ENCODE data around the gene CELA2A. TPM values are rescaled to one million over a fixed set of nuclear protein-coding genes. Genes with fewer than 3 reads are reported as not detected.

CELA2A gene
- polyA plus RNA-seq, 1 of the 3 experiments (the other 2 are of a cell fraction): not detected

DNA sequence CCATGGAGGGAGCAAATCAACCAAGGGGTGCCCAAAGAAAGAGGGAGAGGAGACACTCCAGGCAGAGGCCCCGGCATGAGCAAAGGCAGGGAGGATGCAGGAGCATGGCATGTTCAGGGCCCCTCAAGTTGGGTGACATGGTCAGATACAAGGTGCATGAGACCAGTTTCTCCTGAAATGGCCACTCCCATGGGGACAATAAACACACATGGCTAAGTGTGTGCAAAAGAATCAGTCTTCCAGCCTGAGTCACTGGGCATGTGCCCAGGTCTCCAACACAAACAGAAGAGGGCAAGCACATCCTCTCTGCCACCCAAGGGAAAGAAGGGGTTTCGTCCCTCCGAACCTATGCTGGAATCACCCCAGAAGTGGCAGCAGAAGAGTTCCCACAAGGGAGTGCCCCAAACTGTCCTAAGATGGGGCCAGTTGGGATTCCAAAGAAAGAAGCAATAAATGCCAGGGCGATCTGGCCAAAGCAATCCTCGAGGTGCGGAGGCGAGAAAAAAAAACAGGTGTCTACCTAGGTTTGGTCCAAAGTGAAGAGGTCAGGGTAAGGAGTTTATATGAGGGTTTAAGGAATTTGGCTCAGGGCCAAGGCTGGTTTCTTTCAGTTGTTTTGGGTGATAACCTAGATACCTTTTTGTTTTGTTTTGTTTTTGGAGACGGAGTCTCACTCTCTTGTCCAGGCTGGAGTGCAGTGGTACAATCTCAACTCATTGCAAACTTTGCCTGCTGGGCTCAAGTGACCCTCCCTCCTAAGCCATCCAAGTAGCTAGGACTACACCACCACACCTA, 54.3 kb downstream of the CELA2A start:
- CTCF ChIA-PET: no interaction called here
- DNase-seq: no peak
- WGBS (ENCODE audit: low lambda C conversion rate): 95% methylated on average over 8 of the region's 8 CpGs

DNA sequence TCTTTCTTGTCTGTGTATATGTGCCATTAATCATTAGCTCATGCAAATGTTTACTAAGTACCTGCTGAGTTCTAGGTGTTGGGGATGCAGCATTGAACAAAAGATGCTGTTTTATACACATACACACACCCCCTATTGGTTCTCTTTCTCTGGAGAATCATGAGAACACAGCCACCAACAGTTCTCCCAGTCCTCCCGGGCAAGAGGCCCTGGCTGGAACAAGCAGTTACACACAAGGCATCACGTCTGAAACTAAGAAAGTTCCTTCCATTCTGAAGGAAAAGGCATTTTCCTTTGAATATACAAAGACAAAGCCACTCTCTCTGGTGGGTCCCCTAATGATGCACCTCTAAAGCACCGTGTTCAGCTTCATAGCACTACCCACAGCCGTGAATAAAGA, 56.7 kb downstream of the CELA2A start:
- Histone ChIP-seq H3K4me3 (ENCODE audit: low read depth in 2 of 2, low read length in 1 of 2) (no peak overlapping the region), H3K4me1 (ENCODE audit: control insufficient read depth in 1 of 2, insufficient read depth in 2 of 2, low read depth in 1 of 2, low read length in 1 of 2) (peaks cover 0 to 3% of the 10 kb centered on the region in 2 experiments; a peak in 1 of 4 replicates), H3K79me2 (ENCODE audit: insufficient read depth) (no peaks in the 10 kb centered on the region), H3K27me3 (ENCODE audit: insufficient read depth) (no peaks in the 10 kb centered on the region), H3K9me2 (no peaks in the 10 kb centered on the region), H3K36me3 (replicated peaks in 1 of 2; ENCODE audit: control insufficient read depth in 1 of 2, insufficient read depth in 2 of 2, low read length in 1 of 2) (peaks cover 0 to 2% of the 10 kb centered on the region in 2 experiments), H2AFZ (ENCODE audit: low read depth) (no peak overlapping the region), H3F3A (replicated peaks; ENCODE audit: insufficient read depth) (no peaks in the 10 kb centered on the region), H3K9me3 (no peaks in the 10 kb centered on the region), H3K27ac (ENCODE audit: low read depth in 2 of 2, low read length in 1 of 2) (no peak overlapping the region), H3K9ac (no peak overlapping the region), H4K20me1 (ENCODE audit: insufficient read depth) (no peaks in the 10 kb centered on the region), H3K4me2 (no peak overlapping the region)
- DNase-seq: no peak
- ChIA-PET POLR2A (no interaction called here), CTCF (interaction anchor here (2.5 kb wide), 1 partner anchor 12 kb away, joined by 10 read pairs; no protein-coding TSS in a partner anchor)
- WGBS (ENCODE audit: low lambda C conversion rate): 80% methylated on average over 3 of the region's 4 CpGs
- TF ChIP-seq EZH2phosphoT487 (IDR thresholded peaks at IDR 0.05; ENCODE audit: borderline replicate concordance, low read depth) (no peak), EP300 (IDR thresholded peaks at IDR 0.05; ENCODE audit: borderline replicate concordance in 1 of 2, low read depth in 1 of 2, low read length in 1 of 2) (no peak), RXRA (IDR thresholded peaks at IDR 0.05; ENCODE audit: borderline replicate concordance, low read depth) (no peak), RAD21 (IDR thresholded peaks at IDR 0.05; ENCODE audit: low read length) (no peak)
- TF ChIP-seq, protein P1, sequence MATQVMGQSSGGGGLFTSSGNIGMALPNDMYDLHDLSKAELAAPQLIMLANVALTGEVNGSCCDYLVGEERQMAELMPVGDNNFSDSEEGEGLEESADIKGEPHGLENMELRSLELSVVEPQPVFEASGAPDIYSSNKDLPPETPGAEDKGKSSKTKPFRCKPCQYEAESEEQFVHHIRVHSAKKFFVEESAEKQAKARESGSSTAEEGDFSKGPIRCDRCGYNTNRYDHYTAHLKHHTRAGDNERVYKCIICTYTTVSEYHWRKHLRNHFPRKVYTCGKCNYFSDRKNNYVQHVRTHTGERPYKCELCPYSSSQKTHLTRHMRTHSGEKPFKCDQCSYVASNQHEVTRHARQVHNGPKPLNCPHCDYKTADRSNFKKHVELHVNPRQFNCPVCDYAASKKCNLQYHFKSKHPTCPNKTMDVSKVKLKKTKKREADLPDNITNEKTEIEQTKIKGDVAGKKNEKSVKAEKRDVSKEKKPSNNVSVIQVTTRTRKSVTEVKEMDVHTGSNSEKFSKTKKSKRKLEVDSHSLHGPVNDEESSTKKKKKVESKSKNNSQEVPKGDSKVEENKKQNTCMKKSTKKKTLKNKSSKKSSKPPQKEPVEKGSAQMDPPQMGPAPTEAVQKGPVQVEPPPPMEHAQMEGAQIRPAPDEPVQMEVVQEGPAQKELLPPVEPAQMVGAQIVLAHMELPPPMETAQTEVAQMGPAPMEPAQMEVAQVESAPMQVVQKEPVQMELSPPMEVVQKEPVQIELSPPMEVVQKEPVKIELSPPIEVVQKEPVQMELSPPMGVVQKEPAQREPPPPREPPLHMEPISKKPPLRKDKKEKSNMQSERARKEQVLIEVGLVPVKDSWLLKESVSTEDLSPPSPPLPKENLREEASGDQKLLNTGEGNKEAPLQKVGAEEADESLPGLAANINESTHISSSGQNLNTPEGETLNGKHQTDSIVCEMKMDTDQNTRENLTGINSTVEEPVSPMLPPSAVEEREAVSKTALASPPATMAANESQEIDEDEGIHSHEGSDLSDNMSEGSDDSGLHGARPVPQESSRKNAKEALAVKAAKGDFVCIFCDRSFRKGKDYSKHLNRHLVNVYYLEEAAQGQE (IDR thresholded peaks at IDR 0.05; ENCODE audit: low read depth, low read length): no peak
- TF ChIP-seq, protein P2, sequence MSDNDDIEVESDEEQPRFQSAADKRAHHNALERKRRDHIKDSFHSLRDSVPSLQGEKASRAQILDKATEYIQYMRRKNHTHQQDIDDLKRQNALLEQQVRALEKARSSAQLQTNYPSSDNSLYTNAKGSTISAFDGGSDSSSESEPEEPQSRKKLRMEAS (IDR thresholded peaks at IDR 0.05; ENCODE audit: low read depth): no peak
- TF ChIP-seq, protein P3, sequence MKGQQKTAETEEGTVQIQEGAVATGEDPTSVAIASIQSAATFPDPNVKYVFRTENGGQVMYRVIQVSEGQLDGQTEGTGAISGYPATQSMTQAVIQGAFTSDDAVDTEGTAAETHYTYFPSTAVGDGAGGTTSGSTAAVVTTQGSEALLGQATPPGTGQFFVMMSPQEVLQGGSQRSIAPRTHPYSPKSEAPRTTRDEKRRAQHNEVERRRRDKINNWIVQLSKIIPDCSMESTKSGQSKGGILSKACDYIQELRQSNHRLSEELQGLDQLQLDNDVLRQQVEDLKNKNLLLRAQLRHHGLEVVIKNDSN (IDR thresholded peaks at IDR 0.05; ENCODE audit: borderline replicate concordance, low read depth): no peak

More for the DNA sequence above, 54.3 kb downstream of the CELA2A start:
- peaks cover 0 to 7% of the 10 kb centered on the region in 2 experiments for H3K36me3 ChIP-seq (replicated peaks in 1 of 2; ENCODE audit: control insufficient read depth in 1 of 2, insufficient read depth in 2 of 2, low read length in 1 of 2)
- no peaks in the 10 kb centered on the region for H3K4me1 ChIP-seq (ENCODE audit: control insufficient read depth in 1 of 2, insufficient read depth in 2 of 2, low read depth in 1 of 2, low read length in 1 of 2)
- no peaks in the 10 kb centered on the region for H3K9me3 ChIP-seq
- POLR2A ChIA-PET: no interaction called here
- no peaks in the 10 kb centered on the region for H3F3A ChIP-seq (replicated peaks; ENCODE audit: insufficient read depth)
- no peak overlapping the region for H3K4me3 ChIP-seq (ENCODE audit: low read depth in 2 of 2, low read length in 1 of 2)
- no peaks in the 10 kb centered on the region for H3K79me2 ChIP-seq (ENCODE audit: insufficient read depth)
- no peak overlapping the region for H2AFZ ChIP-seq (ENCODE audit: low read depth)
- H3K9ac ChIP-seq: no peak overlapping the region
- TF ChIP-seq, protein P3 (IDR thresholded peaks at IDR 0.05; ENCODE audit: borderline replicate concordance, low read depth): no peak
- no peak for TF ChIP-seq TCF12 (IDR thresholded peaks at IDR 0.05)
- no peak for TF ChIP-seq MEF2A (IDR thresholded peaks at IDR 0.05; ENCODE audit: borderline replicate concordance, low read depth)
- TF ChIP-seq NRF1 (IDR thresholded peaks at IDR 0.05; ENCODE audit: low read depth, low read length): no peak
- TF ChIP-seq CHD2 (IDR thresholded peaks at IDR 0.05; ENCODE audit: low read length, partially characterized antibody): no peak
- no peak for TF ChIP-seq TEAD4 (IDR thresholded peaks at IDR 0.05; ENCODE audit: borderline replicate concordance, insufficient read depth)
- no peak for TF ChIP-seq RXRA (IDR thresholded peaks at IDR 0.05; ENCODE audit: borderline replicate concordance, low read depth)
- TF ChIP-seq, protein P4, sequence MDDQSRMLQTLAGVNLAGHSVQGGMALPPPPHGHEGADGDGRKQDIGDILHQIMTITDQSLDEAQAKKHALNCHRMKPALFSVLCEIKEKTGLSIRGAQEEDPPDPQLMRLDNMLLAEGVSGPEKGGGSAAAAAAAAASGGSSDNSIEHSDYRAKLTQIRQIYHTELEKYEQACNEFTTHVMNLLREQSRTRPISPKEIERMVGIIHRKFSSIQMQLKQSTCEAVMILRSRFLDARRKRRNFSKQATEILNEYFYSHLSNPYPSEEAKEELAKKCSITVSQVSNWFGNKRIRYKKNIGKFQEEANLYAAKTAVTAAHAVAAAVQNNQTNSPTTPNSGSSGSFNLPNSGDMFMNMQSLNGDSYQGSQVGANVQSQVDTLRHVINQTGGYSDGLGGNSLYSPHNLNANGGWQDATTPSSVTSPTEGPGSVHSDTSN (IDR thresholded peaks at IDR 0.05): no peak
- no peak for TF ChIP-seq EZH2phosphoT487 (IDR thresholded peaks at IDR 0.05; ENCODE audit: borderline replicate concordance, low read depth)
- TF ChIP-seq, protein P5, sequence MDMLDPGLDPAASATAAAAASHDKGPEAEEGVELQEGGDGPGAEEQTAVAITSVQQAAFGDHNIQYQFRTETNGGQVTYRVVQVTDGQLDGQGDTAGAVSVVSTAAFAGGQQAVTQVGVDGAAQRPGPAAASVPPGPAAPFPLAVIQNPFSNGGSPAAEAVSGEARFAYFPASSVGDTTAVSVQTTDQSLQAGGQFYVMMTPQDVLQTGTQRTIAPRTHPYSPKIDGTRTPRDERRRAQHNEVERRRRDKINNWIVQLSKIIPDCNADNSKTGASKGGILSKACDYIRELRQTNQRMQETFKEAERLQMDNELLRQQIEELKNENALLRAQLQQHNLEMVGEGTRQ (IDR thresholded peaks at IDR 0.05; ENCODE audit: borderline replicate concordance, low read depth, low read length): no peak
- no peak for TF ChIP-seq SIN3A (IDR thresholded peaks at IDR 0.05; ENCODE audit: borderline replicate concordance, low read depth, low read length)
- no peak for TF ChIP-seq JUND (IDR thresholded peaks at IDR 0.05)
- TF ChIP-seq FOXM1 (IDR thresholded peaks at IDR 0.05; ENCODE audit: low read depth): no peak
- TF ChIP-seq, protein P6, sequence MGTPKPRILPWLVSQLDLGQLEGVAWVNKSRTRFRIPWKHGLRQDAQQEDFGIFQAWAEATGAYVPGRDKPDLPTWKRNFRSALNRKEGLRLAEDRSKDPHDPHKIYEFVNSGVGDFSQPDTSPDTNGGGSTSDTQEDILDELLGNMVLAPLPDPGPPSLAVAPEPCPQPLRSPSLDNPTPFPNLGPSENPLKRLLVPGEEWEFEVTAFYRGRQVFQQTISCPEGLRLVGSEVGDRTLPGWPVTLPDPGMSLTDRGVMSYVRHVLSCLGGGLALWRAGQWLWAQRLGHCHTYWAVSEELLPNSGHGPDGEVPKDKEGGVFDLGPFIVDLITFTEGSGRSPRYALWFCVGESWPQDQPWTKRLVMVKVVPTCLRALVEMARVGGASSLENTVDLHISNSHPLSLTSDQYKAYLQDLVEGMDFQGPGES (IDR thresholded peaks at IDR 0.05; ENCODE audit: low read depth, low read length): no peak
- no peak overlapping the region for H3K4me2 ChIP-seq
- no peak overlapping the region for H3K27ac ChIP-seq (ENCODE audit: low read depth in 2 of 2, low read length in 1 of 2)
- no peaks in the 10 kb centered on the region for H3K27me3 ChIP-seq (ENCODE audit: insufficient read depth)
- no peaks in the 10 kb centered on the region for H4K20me1 ChIP-seq (ENCODE audit: insufficient read depth)
- H3K9me2 ChIP-seq: no peaks in the 10 kb centered on the region

Measured in SK-N-SH (cell line).